Loucy (cell line): ENCODE measurements around the gene CEP131.

Experiments used
- EZH2phosphoT487 ChIP-seq: fragments of 200-600 bp; IDR thresholded peaks from 2 replicates; pipeline ENCODE4 v1.6.1; 2018; ENCODE audit warnings: antibody characterized with exemption, mild to moderate bottlenecking, moderate library complexity, borderline replicate concordance
- TF ChIP-seq, protein P1 (sequence below): fragments of 200-600 bp; sonication (generic); conservative IDR thresholded peaks from 2 replicates; pipeline ENCODE4 v1.5.1; 2014; ENCODE audit warnings: mild to moderate bottlenecking, antibody characterized with exemption, low read length

DNA sequence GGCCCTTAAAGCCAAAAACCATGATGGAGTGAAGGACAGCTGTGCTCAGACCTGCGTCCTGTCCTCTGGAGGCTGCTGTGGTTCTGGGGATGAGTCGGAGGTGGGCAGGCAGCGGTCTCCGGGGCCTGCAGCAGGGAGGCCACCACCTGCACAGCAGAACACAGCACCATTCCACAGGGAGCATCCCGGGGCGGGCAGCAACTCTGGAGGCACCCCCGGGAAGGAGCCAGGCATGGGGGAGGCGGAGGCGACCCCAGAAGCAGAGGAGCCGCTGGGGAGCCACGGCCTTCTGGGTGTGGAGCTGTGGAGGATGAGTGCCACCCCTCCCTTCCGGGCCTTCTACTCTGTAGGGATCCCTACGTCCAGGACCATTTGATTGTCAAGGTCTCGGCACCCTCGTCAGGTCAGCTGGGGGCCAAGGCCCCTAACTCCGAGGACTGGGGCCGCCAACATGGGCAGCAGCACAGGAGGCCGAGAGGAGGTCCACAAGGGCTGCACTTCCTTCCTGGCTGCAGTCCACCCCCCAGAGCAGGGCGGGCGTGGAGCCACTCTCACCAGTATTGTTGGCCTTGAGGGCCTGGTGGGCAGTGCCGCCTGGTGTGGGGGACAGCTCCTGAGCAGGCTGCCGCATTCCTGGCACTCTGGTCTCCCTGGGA, 23.8 kb downstream of the CEP131 start:
- TF ChIP-seq, protein P1, sequence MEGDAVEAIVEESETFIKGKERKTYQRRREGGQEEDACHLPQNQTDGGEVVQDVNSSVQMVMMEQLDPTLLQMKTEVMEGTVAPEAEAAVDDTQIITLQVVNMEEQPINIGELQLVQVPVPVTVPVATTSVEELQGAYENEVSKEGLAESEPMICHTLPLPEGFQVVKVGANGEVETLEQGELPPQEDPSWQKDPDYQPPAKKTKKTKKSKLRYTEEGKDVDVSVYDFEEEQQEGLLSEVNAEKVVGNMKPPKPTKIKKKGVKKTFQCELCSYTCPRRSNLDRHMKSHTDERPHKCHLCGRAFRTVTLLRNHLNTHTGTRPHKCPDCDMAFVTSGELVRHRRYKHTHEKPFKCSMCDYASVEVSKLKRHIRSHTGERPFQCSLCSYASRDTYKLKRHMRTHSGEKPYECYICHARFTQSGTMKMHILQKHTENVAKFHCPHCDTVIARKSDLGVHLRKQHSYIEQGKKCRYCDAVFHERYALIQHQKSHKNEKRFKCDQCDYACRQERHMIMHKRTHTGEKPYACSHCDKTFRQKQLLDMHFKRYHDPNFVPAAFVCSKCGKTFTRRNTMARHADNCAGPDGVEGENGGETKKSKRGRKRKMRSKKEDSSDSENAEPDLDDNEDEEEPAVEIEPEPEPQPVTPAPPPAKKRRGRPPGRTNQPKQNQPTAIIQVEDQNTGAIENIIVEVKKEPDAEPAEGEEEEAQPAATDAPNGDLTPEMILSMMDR = no peak
- no peak for TF ChIP-seq EZH2phosphoT487
